HepG2 (cell line): ENCODE results near the gene RBM27. TPM values are rescaled to one million over a fixed set of nuclear protein-coding genes. Genes with fewer than 3 reads are reported as not detected.

Experiments used
- ATAC-seq: fragments of 200-7000 bp; cut with Tn5 transposase; 3 replicates; pipeline ENCODE4 v1.9.1; 2020; ENCODE audit warnings: mild to moderate bottlenecking, moderate library complexity
- BruUV-seq: library from RNA; stranded (reverse); fragments of 400-500 nt; replicated peaks from 2 replicates; lab custom pipeline; 2021; lab: Mats Ljungman, UMichigan
- CTCF ChIA-PET: fragments of 300-600 bp; formaldehyde crosslinking; extraction: SDS; loops from one replicate; lab custom pipeline; 2021; ENCODE audit warnings: low total read pairs, inconsistent platforms, low intra/inter-chr PET ratio; lab: Yijun Ruan, JAX
- POLR2A ChIA-PET: fragments of 350-600 bp; sonication (Branson Sonifier 250); formaldehyde crosslinking; loops from one replicate; lab custom pipeline; 2020; ENCODE audit warnings: antibody characterized with exemption, inconsistent platforms; lab: Yijun Ruan, JAX
- DNase-seq: peaks from one replicate; pipeline ENCODE4 v3.0.0-alpha.2; 2015; ENCODE audit warnings: low spot score
- FAIRE-seq: peaks from 3 replicates; lab custom pipeline; 2011; peaks lifted over from hg19 to GRCh38; lab: Jason Lieb, UNC
- H2AFZ ChIP-seq: one replicate; pipeline ENCODE4 v1.6.1; 2011; ENCODE audit warnings: low read length, inconsistent platforms
- H3K27ac ChIP-seq: fragments of 300-600 bp; 3 replicates; pipeline ENCODE4 v1.8.0; 2011; ENCODE audit warnings: mixed run types, mild to moderate bottlenecking, mixed read lengths, low read length, inconsistent platforms; ENCODE audit not compliant: insufficient read depth; ENCODE audit errors: extremely low read length
- H3K27me3 ChIP-seq, 2 experiments: fragments of 200-600 bp in 1 of 2; 2 replicates in 1 of 2; 3 replicates in 1 of 2; pipeline versions ENCODE4 v1.6.0 to v1.8.0; 2011; ENCODE audit warnings: low read length in 2 of 2, mild to moderate bottlenecking in 2 of 2, moderate library complexity in 2 of 2, inconsistent platforms in 1 of 2; ENCODE audit not compliant: insufficient read depth in 2 of 2, control insufficient read depth in 1 of 2
- H3K36me3 ChIP-seq, 2 experiments: fragments of 200-600 bp in 1 of 2; replicated peaks in 1 of 2; 2 replicates in 1 of 2; 3 replicates in 1 of 2; pipeline versions ENCODE4 v1.5.1 to v1.8.0; 2011; ENCODE audit warnings: low read length in 2 of 2, inconsistent platforms in 1 of 2; ENCODE audit not compliant: insufficient read depth in 2 of 2, control insufficient read depth in 1 of 2
- H3K4me1 ChIP-seq: 2 replicates; pipeline ENCODE4 v1.5.1; 2012; ENCODE audit warnings: low read length, inconsistent platforms; ENCODE audit not compliant: insufficient read depth
- H3K4me2 ChIP-seq: 2 replicates; pipeline ENCODE4 v1.6.0; 2011; ENCODE audit warnings: low read depth, low read length, inconsistent platforms
- H3K4me3 ChIP-seq, 3 experiments: fragments of 200-600 bp in 1 of 3; sonication (generic), shearing (Covaris generic) in 1 of 3; replicated peaks in 1 of 3; 2 replicates each; pipeline ENCODE4 v1.5.1; 2011 to 2016; ENCODE audit warnings: low read length in 3 of 3, inconsistent platforms in 2 of 3, low read depth in 2 of 3, mild to moderate bottlenecking in 2 of 3, control low read depth in 1 of 3, mixed read lengths in 1 of 3; ENCODE audit not compliant: insufficient read depth in 1 of 3
- H3K79me2 ChIP-seq: one replicate; pipeline ENCODE4 v1.6.1; 2011; ENCODE audit warnings: low read length, inconsistent platforms; ENCODE audit not compliant: insufficient read depth
- H3K9ac ChIP-seq: 2 replicates; pipeline ENCODE4 v1.6.0; 2011; ENCODE audit warnings: mild to moderate bottlenecking, low read depth, low read length, inconsistent platforms; ENCODE audit not compliant: insufficient read depth
- H3K9me3 ChIP-seq: 2 replicates; pipeline ENCODE4 v1.5.1; 2012; ENCODE audit warnings: mild to moderate bottlenecking, low read length
- H4K20me1 ChIP-seq: 2 replicates; pipeline ENCODE4 v1.6.0; 2011; ENCODE audit warnings: inconsistent platforms, mild to moderate bottlenecking, low read length, moderate library complexity; ENCODE audit not compliant: insufficient read depth
- ATF7-NPFF ChIP-seq: sonication (generic); formaldehyde crosslinking; IDR thresholded peaks from 2 replicates; pipeline ENCODE4 v1.8.1; 2023; ENCODE audit warnings: mild to moderate bottlenecking, low read depth, missing genetic modification reagents, moderate library complexity
- CAMTA2 ChIP-seq: sonication (generic); formaldehyde crosslinking; IDR thresholded peaks from 2 replicates; pipeline ENCODE4 v1.4.0; 2020; ENCODE audit warnings: mild to moderate bottlenecking, missing genetic modification reagents, borderline replicate concordance
- CBX5 ChIP-seq: sonication (generic); formaldehyde crosslinking; IDR thresholded peaks from 2 replicates; pipeline ENCODE4 v1.4.0; 2020; ENCODE audit warnings: missing genetic modification reagents, borderline replicate concordance
- HMG20A ChIP-seq: IDR thresholded peaks from 2 replicates; pipeline ENCODE4 v1.6.1; 2016; ENCODE audit warnings: borderline replicate concordance
- HNRNPUL1 ChIP-seq: fragments of 200-400 bp; formaldehyde crosslinking; IDR thresholded peaks from 2 replicates; pipeline ENCODE4 v1.6.1; 2017; ENCODE audit warnings: low read depth, mild to moderate bottlenecking, low read length, moderate library complexity
- KDM1A ChIP-seq: IDR thresholded peaks from 2 replicates; pipeline ENCODE4 v1.6.1; 2016; ENCODE audit warnings: missing compliant biosample characterization
- MIER2 ChIP-seq: IDR thresholded peaks from 2 replicates; pipeline ENCODE4 v1.6.1; 2016; ENCODE audit warnings: missing biosample characterization, missing genetic modification reagents
- NCOA2 ChIP-seq: sonication (generic); formaldehyde crosslinking; IDR thresholded peaks from 2 replicates; pipeline ENCODE4 v1.8.0; 2022; ENCODE audit warnings: inconsistent platforms
- NR2F2 ChIP-seq: IDR thresholded peaks from 2 replicates; pipeline ENCODE4 v1.6.1; 2012; ENCODE audit warnings: low read depth, inconsistent platforms, borderline replicate concordance
- POGK ChIP-seq: sonication (generic); formaldehyde crosslinking; conservative IDR thresholded peaks from 2 replicates; pipeline ENCODE4 v1.8.0; 2022; ENCODE audit warnings: mild to moderate bottlenecking, moderate library complexity, missing genetic modification reagents
- SMARCC2 ChIP-seq: fragments of 450-650 bp; IDR thresholded peaks from 2 replicates; pipeline ENCODE4 v1.6.1; 2017; ENCODE audit warnings: antibody characterized with exemption, mild to moderate bottlenecking
- SNAPC2 ChIP-seq: sonication (generic); formaldehyde crosslinking; IDR thresholded peaks from 2 replicates; pipeline ENCODE4 v1.8.1; 2022; ENCODE audit warnings: mild to moderate bottlenecking, missing genetic modification reagents
- TCF7 ChIP-seq: sonication (generic); IDR thresholded peaks from 2 replicates; pipeline ENCODE4 v1.6.1; 2016; ENCODE audit warnings: antibody characterized with exemption, low read depth
- TEF ChIP-seq: sonication (generic); formaldehyde crosslinking; IDR thresholded peaks from 2 replicates; pipeline ENCODE4 v1.5.0; 2020; ENCODE audit warnings: missing genetic modification reagents
- THYN1 ChIP-seq: sonication (generic); formaldehyde crosslinking; IDR thresholded peaks from 2 replicates; pipeline ENCODE4 v1.8.1; 2023; ENCODE audit warnings: low read depth, mild to moderate bottlenecking, moderate library complexity, missing genetic modification reagents, borderline replicate concordance
- TP53 ChIP-seq: sonication (generic); formaldehyde crosslinking; conservative IDR thresholded peaks from 2 replicates; pipeline ENCODE4 v1.4.0; 2020; ENCODE audit warnings: missing genetic modification reagents
- TRIM22 ChIP-seq: fragments of 450-650 bp; IDR thresholded peaks from 2 replicates; pipeline ENCODE4 v1.6.1; 2017
- ZNF207 ChIP-seq: fragments of 450-650 bp; IDR thresholded peaks from 2 replicates; pipeline ENCODE4 v1.6.1; 2016; ENCODE audit warnings: antibody characterized with exemption, borderline replicate concordance
- ZNF3 ChIP-seq: IDR thresholded peaks from 2 replicates; pipeline ENCODE4 v1.7.0; 2017; ENCODE audit warnings: inconsistent platforms
- ZNF326 ChIP-seq: sonication (generic); formaldehyde crosslinking; IDR thresholded peaks from 2 replicates; pipeline ENCODE4 v1.4.0; 2020; ENCODE audit warnings: missing genetic modification reagents, borderline replicate concordance
- ZNF713 ChIP-seq: sonication (generic); formaldehyde crosslinking; IDR thresholded peaks from 2 replicates; pipeline ENCODE4 v1.4.0; 2020; ENCODE audit warnings: mild to moderate bottlenecking, missing genetic modification reagents
- ZNF724P ChIP-seq: sonication (generic); formaldehyde crosslinking; IDR thresholded peaks from 2 replicates; pipeline ENCODE4 v1.8.0; 2022; ENCODE audit warnings: missing genetic modification reagents, borderline replicate concordance
- ZNF773 ChIP-seq: sonication (generic); formaldehyde crosslinking; IDR thresholded peaks from 2 replicates; pipeline ENCODE4 v1.4.0; 2020; ENCODE audit warnings: missing genetic modification reagents, borderline replicate concordance
- in situ Hi-C: cut with HindIII; loops from 2 replicates; pipeline ENCODE4 v1.10.0; 2017; ENCODE audit warnings: low pct_unique_long_range_greater_than_20kb; ENCODE audit not compliant: extremely low pct_ligation_motif_present
- intact Hi-C: fragments of 100-400 bp; cut with micrococcal nuclease; formaldehyde crosslinking; loops from one replicate; pipeline ENCODE4 v1.10.0; 2022; ENCODE audit not compliant: unreplicated experiment
- polyA plus RNA-seq, 8 experiments: library from polyadenylated mRNA; depleted of rRNA in 3 of 8; stranded (reverse) in 7 of 8; unstranded in 1 of 8; fragments of >200 nt; fragmentation: Illumina TruSeq in 4 of 8; extraction: Trizol in 4 of 8; gene quantifications; 2 replicates each; pipeline versions ENCODE4 v1.2.1 to v1.2.3, GENCODE V29; 2011 to 2016; ENCODE audit warnings: low read depth in 4 of 8, missing spikeins in 1 of 8, mixed read lengths in 1 of 8; ENCODE audit not compliant: insufficient read depth in 1 of 8
- total RNA-seq, 5 experiments: library from RNA; depleted of rRNA; stranded (reverse); fragments of >200 nt; fragmentation: Illumina TruSeq; extraction: Trizol; gene quantifications; 2 replicates each; pipeline ENCODE4 v1.2.3, GENCODE V29; 2016; ENCODE audit warnings: low read depth in 1 of 5

Gene RBM27
- total and polyA plus RNA-seq, 2 of the 13 experiments (the other 11 are each of a cell fraction or from before 2014, with no cell fraction given), result 12.9 to 23.4 TPM

- Histone ChIP-seq H3K36me3 (peaks cover 6 to 56% of the 10 kb centered on the region in 2 experiments), H3K4me1 (peaks cover 23% of the 10 kb centered on the region), H3K27ac (peak overlapping the region; percentile 65), H3K4me3 (no peak overlapping the region), H3K27me3 (no peaks in the 10 kb centered on the region), H2AFZ (no peak overlapping the region), H3K4me2 (no peak overlapping the region), H4K20me1 (no peaks in the 10 kb centered on the region), H3K79me2 (no peaks in the 10 kb centered on the region), H3K9ac (no peak overlapping the region), H3K9me3 (no peaks in the 10 kb centered on the region)
- ChIA-PET POLR2A (interaction anchor here (1.0 to 1.7 kb wide), 4 partner anchors 13 to 278 kb away, joined by 3 to 15 read pairs (median 6); partner anchors contain the start of genes LARS1, RBM27 and TCERG1), CTCF (no interaction called here)
- FAIRE-seq, result no peak
- DNase-seq, result peak; percentile 81
- intact Hi-C loops (loop anchor here (5.0 kb wide), 1 partner anchor 33 kb away; the partner anchor contains the start of gene RBM27), in situ Hi-C loops (no loop called here)
- BruUV-seq, result no TSS peak
- peak; percentile 76 for ATAC-seq
- TF ChIP-seq ZNF326 (CRISPR knock-in tag) (no peak), ATF7-NPFF (CRISPR knock-in tag) (no peak), SNAPC2 (CRISPR knock-in tag) (no peak), POGK (CRISPR knock-in tag) (no peak), HNRNPUL1 (no peak), HMG20A (CRISPR knock-in tag) (peak; percentile 76; the same call in 1 of the 2 replicates), CAMTA2 (no peak), TP53 (CRISPR knock-in tag) (no peak), TEF (no peak), KDM1A (CRISPR knock-in tag) (no peak), NCOA2 (peak; percentile 78), ZNF3 (CRISPR knock-in tag) (no peak), MIER2 (no peak), ZNF713 (CRISPR knock-in tag) (no peak), NR2F2 (no peak), ZNF207 (no peak), TCF7 (no peak), THYN1 (CRISPR knock-in tag) (no peak), SMARCC2 (no peak), ZNF773 (no peak), CBX5 (CRISPR knock-in tag) (no peak), TRIM22 (no peak), ZNF724P (no peak)
Observed at GRCh38 chr5:146169076-146169475, 34.3 kb upstream of the RBM27 start.
